HepG2 (cell line): Measurements from ENCODE around the gene RAB17. TPM values are rescaled to one million over a fixed set of nuclear protein-coding genes. Genes with fewer than 3 reads are reported as not detected.

Source experiments
- AHR ChIP-seq: IDR thresholded peaks from 2 replicates; pipeline ENCODE4 v1.6.1; 2018; ENCODE audit warnings: missing genetic modification reagents, missing compliant biosample characterization
- ATF7 ChIP-seq, 2 experiments: fragments of 450-650 bp in 1 of 2; sonication (generic) in 1 of 2; formaldehyde crosslinking in 1 of 2; IDR thresholded peaks; 2 replicates each; pipeline versions ENCODE4 v1.4.0 to v1.6.1; 2016 to 2020; ENCODE audit warnings: antibody characterized with exemption in 1 of 2, mild to moderate bottlenecking in 1 of 2, missing genetic modification reagents in 1 of 2
- BRD4 ChIP-seq: sonication (generic); formaldehyde crosslinking; IDR thresholded peaks from 2 replicates; pipeline ENCODE4 v1.4.0; 2020; ENCODE audit warnings: missing genetic modification reagents
- CC2D1A ChIP-seq: sonication (generic); formaldehyde crosslinking; IDR thresholded peaks from 2 replicates; pipeline ENCODE4 v1.8.1; 2023; ENCODE audit warnings: mild to moderate bottlenecking, missing genetic modification reagents
- CREB1 ChIP-seq, 2 experiments: fragments of 450-650 bp in 1 of 2; IDR thresholded peaks; 2 replicates each; pipeline ENCODE4 v1.6.1; 2016 to 2017; ENCODE audit warnings: control low read depth in 1 of 2, mild to moderate bottlenecking in 1 of 2, missing compliant biosample characterization in 1 of 2, missing genetic modification characterization in 1 of 2
- GATAD1 ChIP-seq: IDR thresholded peaks from 2 replicates; pipeline ENCODE4 v1.6.1; 2016; ENCODE audit warnings: missing genetic modification reagents, missing compliant biosample characterization
- HCFC1 ChIP-seq: fragments of 150-350 bp; IDR thresholded peaks from 2 replicates; pipeline ENCODE4 v1.6.1; 2014; ENCODE audit warnings: low read depth, low read length
- HES4 ChIP-seq: sonication (generic); formaldehyde crosslinking; IDR thresholded peaks from 2 replicates; pipeline ENCODE4 v1.9.0; 2021; ENCODE audit warnings: mild to moderate bottlenecking, missing genetic modification reagents, borderline replicate concordance
- IKZF5 ChIP-seq: IDR thresholded peaks from 2 replicates; pipeline ENCODE4 v1.6.1; 2018; ENCODE audit warnings: missing genetic modification reagents, mild to moderate bottlenecking, missing compliant biosample characterization
- MXD1 ChIP-seq: sonication (generic); formaldehyde crosslinking; IDR thresholded peaks from 2 replicates; pipeline ENCODE4 v1.4.0; 2020; ENCODE audit warnings: mild to moderate bottlenecking, missing genetic modification reagents
- NCOR1 ChIP-seq: fragments of 200-600 bp; sonication (generic); IDR thresholded peaks from 2 replicates; pipeline ENCODE4 v1.7.0; 2017; ENCODE audit warnings: antibody characterized with exemption, low read length, borderline replicate concordance
- NFIB ChIP-seq: sonication (generic); formaldehyde crosslinking; IDR thresholded peaks from 2 replicates; pipeline ENCODE4 v1.9.0; 2021; ENCODE audit warnings: missing genetic modification reagents, mild to moderate bottlenecking, borderline replicate concordance
- NFKB2 ChIP-seq: sonication (generic); formaldehyde crosslinking; IDR thresholded peaks from 2 replicates; pipeline ENCODE4 v1.4.0; 2020; ENCODE audit warnings: missing genetic modification reagents, borderline replicate concordance
- REPIN1 ChIP-seq: sonication (generic); formaldehyde crosslinking; IDR thresholded peaks from 2 replicates; pipeline ENCODE4 v1.8.0; 2022; ENCODE audit warnings: missing genetic modification reagents, low read depth, mild to moderate bottlenecking, borderline replicate concordance
- SNRNP70 ChIP-seq: fragments of 200-400 bp; formaldehyde crosslinking; IDR thresholded peaks from 2 replicates; pipeline ENCODE4 v1.6.1; 2017; ENCODE audit warnings: mild to moderate bottlenecking, low read depth, low read length, moderate library complexity
- TMF1 ChIP-seq: sonication (generic); formaldehyde crosslinking; IDR thresholded peaks from 2 replicates; pipeline ENCODE4 v1.8.1; 2022; ENCODE audit warnings: low read depth, missing genetic modification reagents
- YY1 ChIP-seq: IDR thresholded peaks from 2 replicates; pipeline ENCODE4 v1.6.1; 2011; ENCODE audit warnings: low read length, low read depth, moderate library complexity, mild to moderate bottlenecking; ENCODE audit not compliant: insufficient read depth, insufficient replicate concordance
- ZNF138 ChIP-seq: sonication (generic); formaldehyde crosslinking; IDR thresholded peaks from 2 replicates; pipeline ENCODE4 v1.5.0; 2020; ENCODE audit warnings: mild to moderate bottlenecking, low read depth, missing genetic modification reagents
- ZNF280B ChIP-seq: sonication (generic); formaldehyde crosslinking; IDR thresholded peaks from 2 replicates; pipeline ENCODE4 v1.5.0; 2020; ENCODE audit warnings: missing genetic modification reagents, mild to moderate bottlenecking, borderline replicate concordance
- ZNF331 ChIP-seq: sonication (generic); formaldehyde crosslinking; IDR thresholded peaks from 2 replicates; pipeline ENCODE4 v1.4.0; 2020; ENCODE audit warnings: missing genetic modification reagents
- ZNF362 ChIP-seq: sonication (generic); formaldehyde crosslinking; IDR thresholded peaks from 2 replicates; pipeline ENCODE4 v1.4.0; 2020; ENCODE audit warnings: missing genetic modification reagents, mild to moderate bottlenecking, borderline replicate concordance
- ZNF441 ChIP-seq: sonication (generic); formaldehyde crosslinking; IDR thresholded peaks from 2 replicates; pipeline ENCODE4 v1.7.0; 2021; ENCODE audit warnings: missing genetic modification reagents, borderline replicate concordance
- ZNF451 ChIP-seq: sonication (generic); formaldehyde crosslinking; IDR thresholded peaks from 2 replicates; pipeline ENCODE4 v1.5.0; 2020; ENCODE audit warnings: mild to moderate bottlenecking, missing genetic modification reagents
- ZNF800 ChIP-seq: sonication (generic); formaldehyde crosslinking; IDR thresholded peaks from 2 replicates; pipeline ENCODE4 v1.4.0; 2020; ENCODE audit warnings: missing genetic modification reagents
- ZNF891 ChIP-seq: sonication (generic); formaldehyde crosslinking; IDR thresholded peaks from 2 replicates; pipeline ENCODE4 v1.5.0; 2020; ENCODE audit warnings: mild to moderate bottlenecking, missing genetic modification reagents
- polyA plus RNA-seq, 8 experiments: library from polyadenylated mRNA; depleted of rRNA in 3 of 8; stranded (reverse) in 7 of 8; unstranded in 1 of 8; fragments of >200 nt; fragmentation: Illumina TruSeq in 4 of 8; extraction: Trizol in 4 of 8; gene quantifications; 2 replicates each; pipeline versions ENCODE4 v1.2.1 to v1.2.3, GENCODE V29; 2011 to 2016; ENCODE audit warnings: low read depth in 4 of 8, missing spikeins in 1 of 8, mixed read lengths in 1 of 8; ENCODE audit not compliant: insufficient read depth in 1 of 8
- total RNA-seq, 5 experiments: library from RNA; depleted of rRNA; stranded (reverse); fragments of >200 nt; fragmentation: Illumina TruSeq; extraction: Trizol; gene quantifications; 2 replicates each; pipeline ENCODE4 v1.2.3, GENCODE V29; 2016; ENCODE audit warnings: low read depth in 1 of 5

The RAB17 gene
- total and polyA plus RNA-seq, 2 of the 13 experiments (the other 11 are each of a cell fraction or from before 2014, with no cell fraction given), result 68.0 to 124 TPM

GRCh38 chr2:237551071-237551574, 39.4 kb downstream of the RAB17 start (continued):
- TF ChIP-seq ZNF280B (CRISPR knock-in tag) (no peak; the same call in 1 of the 2 replicates), IKZF5 (CRISPR knock-in tag) (no peak), BRD4 (CRISPR knock-in tag) (no peak), NFIB (CRISPR knock-in tag) (no peak), ZNF451 (CRISPR knock-in tag) (no peak), HCFC1 (no peak), NCOR1 (no peak), REPIN1 (CRISPR knock-in tag) (no peak), ZNF138 (CRISPR knock-in tag) (no peak), ZNF891 (CRISPR knock-in tag) (no peak), NFKB2 (CRISPR knock-in tag) (0 out of 2 replicates have a peak, but pooled peaks have one; percentile 78), ZNF362 (CRISPR knock-in tag) (no peak), ZNF800 (no peak), HES4 (peak; percentile 57; the same call in 1 of the 2 replicates), CC2D1A (CRISPR knock-in tag) (no peak), AHR (CRISPR knock-in tag) (no peak), YY1 (no peak), TMF1 (CRISPR knock-in tag) (no peak), MXD1 (CRISPR knock-in tag) (peak; percentile 36; the same call in 1 of the 2 replicates), GATAD1 (CRISPR knock-in tag) (no peak), SNRNP70 (no peak), ZNF441 (CRISPR knock-in tag) (peak; percentile 76; the same call in 1 of the 2 replicates), ATF7 (IDR thresholded peaks at IDR 0.05) (no peak), ATF7 (CRISPR knock-in tag; IDR thresholded peaks at IDR 0.05) (no peak), ZNF331 (CRISPR knock-in tag) (no peak), CREB1 (IDR thresholded peaks at IDR 0.05) (no peak), CREB1 (CRISPR knock-in tag; IDR thresholded peaks at IDR 0.05) (no peak)
